CD14-positive monocyte (primary cell): ENCODE results near the gene ZFYVE21. TPM values are rescaled to one million over a fixed set of nuclear protein-coding genes. Genes with fewer than 3 reads are reported as not detected.
"Not testable (repeated sequence)": the region's sequence is repeated elsewhere in the genome, so short reads cannot be mapped to it uniquely, and the experiment has no call there.

Source experiments
- DNase-seq, 3 donors: peaks; one replicate each; pipeline ENCODE4 v3.0.0-alpha.2; 2011 to 2022
- H2AFZ ChIP-seq: 2 replicates; pipeline ENCODE4 v1.6.0; 2012; ENCODE audit warnings: mild to moderate bottlenecking, low read depth, low read length, inconsistent platforms; ENCODE audit not compliant: insufficient read depth, poor library complexity, severe bottlenecking
- H3K27ac ChIP-seq, 2 donors: 1 replicate in 1 of 2; 2 replicates in 1 of 2; pipeline ENCODE4 v1.5.1; 2012 to 2013; ENCODE audit warnings: low read length in 2 of 2, control low read depth in 1 of 2, inconsistent platforms in 1 of 2, low read depth in 1 of 2, mild to moderate bottlenecking in 1 of 2
- H3K27me3 ChIP-seq, 2 donors: one replicate each; pipeline versions ENCODE4 v1.6.0 to v1.6.1; 2011 to 2013; ENCODE audit warnings: low read length in 2 of 2; ENCODE audit not compliant: control insufficient read depth in 2 of 2, insufficient read depth in 2 of 2
- H3K36me3 ChIP-seq, 2 donors: replicated peaks in 1 of 2; 1 replicate in 1 of 2; 2 replicates in 1 of 2; pipeline versions ENCODE4 v1.5.1 to v1.6.1; 2012 to 2013; ENCODE audit warnings: low read length in 2 of 2, control low read depth in 1 of 2, inconsistent platforms in 1 of 2, mild to moderate bottlenecking in 1 of 2; ENCODE audit not compliant: insufficient read depth in 2 of 2, control insufficient read depth in 1 of 2
- H3K4me1 ChIP-seq, 2 donors: 1 replicate in 1 of 2; 2 replicates in 1 of 2; pipeline versions ENCODE4 v1.5.1 to v1.6.1; 2012 to 2013; ENCODE audit warnings: low read length in 2 of 2, control low read depth in 1 of 2, inconsistent platforms in 1 of 2, mild to moderate bottlenecking in 1 of 2, moderate library complexity in 1 of 2; ENCODE audit not compliant: insufficient read depth in 2 of 2, control insufficient read depth in 1 of 2
- H3K4me2 ChIP-seq: replicated peaks from 2 replicates; pipeline ENCODE3; 2012; ENCODE audit warnings: low read length, moderate library complexity, mild to moderate bottlenecking; ENCODE audit not compliant: poor library complexity, severe bottlenecking; ENCODE audit errors: extremely low read depth
- H3K4me3 ChIP-seq, 3 experiments: fragments of 200-600 bp in 1 of 3; sonication (generic) in 1 of 3; replicated peaks in 1 of 3; 1 replicate in 2 of 3; 2 replicates in 1 of 3; pipeline ENCODE4 v1.5.1; 2011 to 2013; ENCODE audit warnings: low read length in 3 of 3, mild to moderate bottlenecking in 3 of 3, control low read depth in 2 of 3, low read depth in 2 of 3, inconsistent platforms in 1 of 3, moderate library complexity in 1 of 3
- H3K79me2 ChIP-seq: 2 replicates; pipeline ENCODE4 v1.6.0; 2012; ENCODE audit warnings: mild to moderate bottlenecking, control low read depth, inconsistent platforms, low read length, moderate library complexity; ENCODE audit not compliant: insufficient read depth
- H3K9ac ChIP-seq: 2 replicates; pipeline ENCODE4 v1.6.0; 2017; ENCODE audit warnings: low read length, mild to moderate bottlenecking; ENCODE audit not compliant: insufficient read depth, poor library complexity, severe bottlenecking
- H3K9me3 ChIP-seq, 2 donors: replicated peaks in 1 of 2; 1 replicate in 1 of 2; 2 replicates in 1 of 2; pipeline versions ENCODE4 v1.5.1 to v1.6.1; 2012 to 2013; ENCODE audit warnings: low read length in 2 of 2, control low read depth in 1 of 2; ENCODE audit not compliant: control insufficient read depth in 1 of 2, insufficient read depth in 1 of 2
- H4K20me1 ChIP-seq: 2 replicates; pipeline ENCODE4 v1.6.0; 2012; ENCODE audit warnings: mild to moderate bottlenecking, low read length, control low read depth, moderate library complexity; ENCODE audit not compliant: insufficient read depth
- H3K27ac Mint-ChIP-seq, 7 donors: one replicate each; pipeline ENCODE4 v1.8.0; 2020; ENCODE audit warnings: mild to moderate bottlenecking in 7 of 7, mixed read lengths in 7 of 7, moderate library complexity in 6 of 7, inconsistent platforms in 2 of 7
- H3K27me3 Mint-ChIP-seq, 3 donors: one replicate each; pipeline ENCODE4 v1.8.0; 2021 to 2022; ENCODE audit warnings: low read depth in 3 of 3, mild to moderate bottlenecking in 3 of 3, mixed read lengths in 3 of 3, moderate library complexity in 3 of 3, inconsistent platforms in 1 of 3
- H3K36me3 Mint-ChIP-seq, 2 donors: one replicate each; pipeline ENCODE4 v1.8.0; 2020; ENCODE audit warnings: mixed read lengths in 2 of 2, inconsistent platforms in 1 of 2, mild to moderate bottlenecking in 1 of 2
- H3K4me1 Mint-ChIP-seq: one replicate; pipeline ENCODE4 v1.8.0; 2020; ENCODE audit warnings: mild to moderate bottlenecking, mixed read lengths
- H3K4me3 Mint-ChIP-seq, 2 donors: one replicate each; pipeline ENCODE4 v1.8.0; 2020; ENCODE audit warnings: mild to moderate bottlenecking in 2 of 2, mixed read lengths in 2 of 2, moderate library complexity in 1 of 2
- H3K9me3 Mint-ChIP-seq, 7 donors: one replicate each; pipeline ENCODE4 v1.8.0; 2020 to 2022; ENCODE audit warnings: mixed read lengths in 7 of 7, mild to moderate bottlenecking in 6 of 7, moderate library complexity in 6 of 7, inconsistent platforms in 2 of 7
- CTCF ChIP-seq: fragments of 200-600 bp; IDR thresholded peaks from one replicate; pipeline ENCODE4 v1.8.0; 2022; ENCODE audit warnings: antibody characterized with exemption, mild to moderate bottlenecking
- WGBS: methylation state at CpG from one replicate; pipeline ENCODE4 v1.1.5; 2013; ENCODE audit warnings: missing lambda C conversion rate; ENCODE audit not compliant: insufficient coverage; 5-methylcytosine and 5-hydroxymethylcytosine counted together
- intact Hi-C, 2 donors: fragments of 100-400 bp; cut with micrococcal nuclease; formaldehyde crosslinking; loops; one replicate each; pipeline versions ENCODE4 v1.15.0 to v1.15.1; 2023
- polyA plus RNA-seq, 3 donors: library from polyadenylated mRNA; depleted of rRNA in 1 of 3; unstranded in 2 of 3; stranded (reverse) in 1 of 3; fragments of 300-500 nt in 2 of 3; fragments of >200 nt in 1 of 3; fragmentation: Illumina TruSeq in 2 of 3; gene quantifications; 1 replicate in 2 of 3; 2 replicates in 1 of 3; pipeline ENCODE4 v1.2.3, GENCODE V29; 2012 to 2021

Gene ZFYVE21
- polyA plus RNA-seq, 3 donors = 22.1 to 36.5 (median 33.1) TPM

GRCh38 chr14:103688906-103689902 lies 26.4 kb upstream of the ZFYVE21 start:
- peaks cover 83 to 97% of the 10 kb centered on the region in 2 donors for H3K36me3 ChIP-seq
- no peaks in the 10 kb centered on the region for H3K4me1 Mint-ChIP-seq
- DNase-seq = no peak
- H3K9me3 ChIP-seq = no peaks in the 10 kb centered on the region
- H2AFZ ChIP-seq = no peak overlapping the region
- no peak overlapping the region for H3K27ac ChIP-seq
- H3K27ac Mint-ChIP-seq = no peak overlapping the region
- peaks cover 0 to 1% (median 0%) of the 10 kb centered on the region in 3 donors for H3K27me3 Mint-ChIP-seq
- H4K20me1 ChIP-seq = peaks cover 60% of the 10 kb centered on the region
- no peak overlapping the region for H3K4me3 Mint-ChIP-seq
- intact Hi-C loops = loop anchor here in 1 of 2 donors (10.0 kb wide), 1 partner anchor 114 kb away; no protein-coding TSS in a partner anchor
- H3K79me2 ChIP-seq = no peaks in the 10 kb centered on the region
- H3K4me3 ChIP-seq = no peak overlapping the region
- no peak for TF ChIP-seq CTCF
- 98% methylated on average over 11 of the region's 16 CpGs for WGBS
- peaks cover 74 to 87% of the 10 kb centered on the region in 2 donors for H3K36me3 Mint-ChIP-seq
- no peak overlapping the region for H3K4me2 ChIP-seq
- H3K27me3 ChIP-seq = no peaks in the 10 kb centered on the region
- H3K9me3 Mint-ChIP-seq = peaks cover 0 to 4% (median 0%) of the 10 kb centered on the region in 7 donors
- no peaks in the 10 kb centered on the region for H3K4me1 ChIP-seq
- no peak overlapping the region for H3K9ac ChIP-seq

- H3K27me3 ChIP-seq = no peaks in the 10 kb centered on the region
- WGBS = 95% methylated on average over 4 of the region's 8 CpGs
- no peak overlapping the region for H3K9ac ChIP-seq
- H3K36me3 Mint-ChIP-seq = peaks cover 72 to 81% of the 10 kb centered on the region in 2 donors
- H3K4me3 Mint-ChIP-seq = no peak overlapping the region
- H3K27me3 Mint-ChIP-seq = peaks cover 0 to 1% (median 0%) of the 10 kb centered on the region in 3 donors
- DNase-seq = no peak
- no peak overlapping the region for H2AFZ ChIP-seq
- H3K4me3 ChIP-seq = no peak overlapping the region
- no peak overlapping the region for H3K27ac Mint-ChIP-seq
- no peak overlapping the region for H3K4me2 ChIP-seq
- H3K36me3 ChIP-seq = peaks cover 81 to 94% of the 10 kb centered on the region in 2 donors
- no peak for TF ChIP-seq CTCF
- no peaks in the 10 kb centered on the region for H3K4me1 ChIP-seq
- intact Hi-C loops = no loop called here
- H3K9me3 Mint-ChIP-seq = peaks cover 0 to 2% (median 0%) of the 10 kb centered on the region in 7 donors
- no peaks in the 10 kb centered on the region for H3K79me2 ChIP-seq
- no peaks in the 10 kb centered on the region for H3K9me3 ChIP-seq
- H3K4me1 Mint-ChIP-seq = no peaks in the 10 kb centered on the region
- H4K20me1 ChIP-seq = peaks cover 56% of the 10 kb centered on the region
- H3K27ac ChIP-seq = no peak overlapping the region
These were observed 25.3 kb upstream of the ZFYVE21 start for GRCh38 chr14:103690332-103690731.

GRCh38 chr14:103691655-103692054 lies 24.0 kb upstream of the ZFYVE21 start:
- H2AFZ ChIP-seq, H3K4me3 ChIP-seq, H3K9me3 Mint-ChIP-seq, intact Hi-C loops, DNase-seq, H3K27me3 Mint-ChIP-seq, H3K79me2 ChIP-seq, H3K4me2 ChIP-seq, H3K27me3 ChIP-seq, H3K9ac ChIP-seq, H3K4me3 Mint-ChIP-seq, H3K27ac ChIP-seq, H3K9me3 ChIP-seq, H3K4me1 ChIP-seq: not testable (repeated sequence)
- peak overlapping the region in 2 of 7 donors; percentile 8 to 15 for H3K27ac Mint-ChIP-seq
- peaks cover 11% of the 10 kb centered on the region for H3K4me1 Mint-ChIP-seq
- peaks cover 66 to 79% of the 10 kb centered on the region in 2 donors for H3K36me3 Mint-ChIP-seq
- Histone ChIP-seq H4K20me1 (peaks cover 55% of the 10 kb centered on the region), H3K36me3 (peaks cover 78 to 92% of the 10 kb centered on the region in 2 donors)
- WGBS = 100% methylated on average over 3 of the region's 5 CpGs
